Right hindlimb (tissue), 1 donor: Measurements from ENCODE around the gene LRRTM3.

Experiments
- DNase-seq: peaks from one replicate; pipeline ENCODE4 v3.0.0-alpha.2; 2018

LRRTM3 gene

GRCh38 chr10:67141300-67141699 is 215.5 kb downstream of the LRRTM3 start:
- no peak for DNase-seq

DNA sequence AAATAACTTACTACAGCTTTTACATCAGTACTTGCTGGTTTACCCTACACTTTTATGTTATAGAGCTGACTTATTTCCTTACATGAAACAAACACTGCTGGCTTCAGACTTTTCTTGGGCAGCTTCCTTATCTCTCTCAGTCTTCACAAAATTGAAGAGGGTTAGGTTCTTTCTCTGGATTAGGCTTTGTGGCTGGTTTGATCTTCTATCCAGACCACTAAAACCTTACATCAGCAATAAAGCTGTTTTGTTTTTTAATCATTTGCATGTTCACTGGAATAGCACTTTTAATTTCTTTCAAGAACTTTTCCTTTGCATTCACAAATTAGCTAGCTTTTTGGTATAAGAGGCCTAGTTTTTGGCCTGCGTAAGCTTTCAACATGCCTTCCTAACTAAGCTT is 218.7 kb downstream of the LRRTM3 start:
- no peak for DNase-seq
